GM18858 (cell line): ENCODE data around the gene TTC39A.

ENCODE experiments used
- ATAC-seq: cut with Tn5 transposase; IDR thresholded peaks from one replicate; pipeline ENCODE4 v1.9.1; 2021; ENCODE audit not compliant: unreplicated experiment

The TTC39A gene

GRCh38 chr1:51330331-51331201 lies at the start of gene TTC39A:
TTC39A (minus strand) TSS chr1:51330562; CDS start chr1:51330477, 85 bp downstream.
- ATAC-seq, result no peak

GRCh38 chr1:51378871-51379270 lies 48.5 kb upstream of the TTC39A start:
- ATAC-seq, result no peak

- ATAC-seq, result no peak
These were observed 43.5 kb upstream of the TTC39A start for GRCh38 chr1:51373898-51374297.

GRCh38 chr1:51372561-51372960 lies 42.2 kb upstream of the TTC39A start:
- no peak for ATAC-seq

- ATAC-seq, result no peak
These were observed 38.8 kb upstream of the TTC39A start for GRCh38 chr1:51369171-51369570.

- ATAC-seq, result no peak
These were observed 35.4 kb upstream of the TTC39A start for GRCh38 chr1:51365774-51366173.

- ATAC-seq, result no peak
These were observed 29.5 kb upstream of the TTC39A start for GRCh38 chr1:51359879-51360278.

- no peak for ATAC-seq
These were observed 25.0 kb upstream of the TTC39A start for GRCh38 chr1:51355382-51355781.

- no peak for ATAC-seq
These were observed 24.1 kb upstream of the TTC39A start for GRCh38 chr1:51354416-51354815.

- no peak for ATAC-seq
These were observed 21.5 kb upstream of the TTC39A start for GRCh38 chr1:51351907-51352306.

- no peak for ATAC-seq
These were observed 19.5 kb upstream of the TTC39A start for GRCh38 chr1:51349862-51350261.

GRCh38 chr1:51348147-51348527 lies 17.8 kb upstream of the TTC39A start:
- ATAC-seq, result no peak

GRCh38 chr1:51347398-51348146 lies 17.2 kb upstream of the TTC39A start:
- ATAC-seq, result no peak

GRCh38 chr1:51346086-51346942 lies 16.0 kb upstream of the TTC39A start:
- no peak for ATAC-seq

GRCh38 chr1:51345300-51345687 lies 14.9 kb upstream of the TTC39A start:
- no peak for ATAC-seq

GRCh38 chr1:51344602-51345299 lies 14.4 kb upstream of the TTC39A start:
- ATAC-seq, result no peak

- no peak for ATAC-seq
These were observed 13.9 kb upstream of the TTC39A start for GRCh38 chr1:51344276-51344601.

- ATAC-seq, result no peak
These were observed 13.3 kb upstream of the TTC39A start for GRCh38 chr1:51343624-51344023.

- ATAC-seq, result no peak
These were observed 12.3 kb upstream of the TTC39A start for GRCh38 chr1:51342591-51343206.

GRCh38 chr1:51341876-51342496 lies 11.6 kb upstream of the TTC39A start:
- no peak for ATAC-seq
